A673 (cell line): Measurements from ENCODE around the gene CREBZF. TPM values are rescaled to one million over a fixed set of nuclear protein-coding genes. Genes with fewer than 3 reads are reported as not detected.

Experiments
- BruUV-seq: library from RNA; stranded (reverse); fragments of 400-500 nt; replicated peaks from 2 replicates; lab custom pipeline; 2021; lab: Mats Ljungman, UMichigan
- CTCF ChIA-PET: fragments of 300-600 bp; sonication (Branson Sonifier 250); formaldehyde crosslinking; loops from one replicate; lab custom pipeline; 2022; ENCODE audit warnings: antibody characterized with exemption; lab: Charles Lee
- POLR2A ChIA-PET: fragments of 300-600 bp; sonication (Branson Sonifier 250); formaldehyde crosslinking; loops from one replicate; lab custom pipeline; 2022; ENCODE audit warnings: antibody characterized with exemption; ENCODE audit not compliant: low non-redundant PET; lab: Charles Lee
- DNase-seq: peaks from one replicate; pipeline ENCODE4 v3.0.0-alpha.2; 2015; ENCODE audit warnings: low spot score
- H3K27ac ChIP-seq: fragments of 200-600 bp; sonication (generic); 2 replicates; pipeline ENCODE4 v1.5.1; 2016; ENCODE audit warnings: mixed run types, low read depth, mild to moderate bottlenecking, mixed read lengths, antibody characterized with exemption, low read length; ENCODE audit not compliant: poor library complexity, severe bottlenecking
- H3K27me3 ChIP-seq: fragments of 200-600 bp; sonication (generic); replicated peaks from 2 replicates; pipeline ENCODE4 v1.6.1; 2017; ENCODE audit warnings: mixed run types, low read depth, mild to moderate bottlenecking, mixed read lengths, antibody characterized with exemption, low read length; ENCODE audit not compliant: insufficient read depth, poor library complexity
- H3K36me3 ChIP-seq: fragments of 200-600 bp; sonication (generic); 2 replicates; pipeline ENCODE4 v1.6.1; 2016; ENCODE audit warnings: mixed run types, mild to moderate bottlenecking, mixed read lengths, antibody characterized with exemption, low read length; ENCODE audit not compliant: insufficient read depth, poor library complexity, severe bottlenecking
- H3K4me1 ChIP-seq: fragments of 200-600 bp; sonication (generic); 2 replicates; pipeline ENCODE4 v1.6.1; 2017; ENCODE audit warnings: mixed run types, mild to moderate bottlenecking, mixed read lengths, antibody characterized with exemption, low read length; ENCODE audit not compliant: insufficient read depth, poor library complexity, severe bottlenecking
- H3K4me3 ChIP-seq: fragments of 200-600 bp; sonication (generic); 2 replicates; pipeline ENCODE4 v1.5.1; 2016; ENCODE audit warnings: low read depth, mixed run types, mild to moderate bottlenecking, mixed read lengths, low read length; ENCODE audit not compliant: poor library complexity, severe bottlenecking
- H3K9me3 ChIP-seq: fragments of 200-600 bp; sonication (generic); 2 replicates; pipeline ENCODE4 v1.6.1; 2016; ENCODE audit warnings: mixed run types, low read depth, mild to moderate bottlenecking, mixed read lengths, antibody characterized with exemption, low read length; ENCODE audit not compliant: poor library complexity, severe bottlenecking
- EZH2 ChIP-seq: fragments of 200-600 bp; sonication (generic); IDR thresholded peaks from 2 replicates; pipeline ENCODE4 v1.6.1; 2017; ENCODE audit warnings: borderline replicate concordance, low read depth, mild to moderate bottlenecking, mixed read lengths, antibody characterized with exemption, low read length; ENCODE audit not compliant: poor library complexity, severe bottlenecking
- intact Hi-C: fragments of 100-400 bp; cut with micrococcal nuclease; formaldehyde crosslinking; loops from one replicate; pipeline ENCODE4 v1.10.0; 2022; ENCODE audit not compliant: unreplicated experiment
- total RNA-seq: library from RNA; stranded (reverse); gene quantifications from 2 replicates; pipeline ENCODE4 v1.2.3, GENCODE V29; 2021
- TF ChIP-seq, protein P1 (sequence below): fragments of 300-800, 200-600 bp; sonication (generic); conservative IDR thresholded peaks from 2 replicates; pipeline ENCODE4 v1.5.1; 2017; ENCODE audit warnings: low read depth, mild to moderate bottlenecking, antibody characterized with exemption, low read length, moderate library complexity, mixed read lengths

The CREBZF gene
- total RNA-seq, 1 experiment from 2014 or later: 76.6 TPM

DNA sequence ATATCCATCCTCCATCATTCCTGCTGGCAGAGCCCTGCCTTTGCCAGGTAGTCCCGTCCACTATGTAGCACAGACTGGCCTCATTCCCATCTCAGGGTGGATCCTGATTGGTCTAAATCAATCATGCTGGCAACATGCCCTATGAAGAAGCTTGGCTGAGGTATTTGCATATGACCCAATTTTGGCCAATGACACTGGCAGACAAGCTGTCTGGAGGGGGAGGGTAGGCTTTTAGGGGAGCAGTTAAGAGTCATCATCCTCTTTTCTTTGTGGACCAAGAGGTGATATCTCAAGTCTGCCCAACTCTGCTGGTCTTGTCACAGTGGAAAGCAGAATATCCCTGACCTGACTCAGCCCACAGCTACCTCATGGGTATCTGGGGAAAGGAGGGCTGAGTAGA, 16.0 kb upstream of the CREBZF start:
- CTCF ChIA-PET: no interaction called here
- POLR2A ChIA-PET: no interaction called here
- BruUV-seq: no TSS peak
- peaks cover 17% of the 10 kb centered on the region for H3K27me3 ChIP-seq
- no peak for TF ChIP-seq EZH2
- TF ChIP-seq, protein P1, sequence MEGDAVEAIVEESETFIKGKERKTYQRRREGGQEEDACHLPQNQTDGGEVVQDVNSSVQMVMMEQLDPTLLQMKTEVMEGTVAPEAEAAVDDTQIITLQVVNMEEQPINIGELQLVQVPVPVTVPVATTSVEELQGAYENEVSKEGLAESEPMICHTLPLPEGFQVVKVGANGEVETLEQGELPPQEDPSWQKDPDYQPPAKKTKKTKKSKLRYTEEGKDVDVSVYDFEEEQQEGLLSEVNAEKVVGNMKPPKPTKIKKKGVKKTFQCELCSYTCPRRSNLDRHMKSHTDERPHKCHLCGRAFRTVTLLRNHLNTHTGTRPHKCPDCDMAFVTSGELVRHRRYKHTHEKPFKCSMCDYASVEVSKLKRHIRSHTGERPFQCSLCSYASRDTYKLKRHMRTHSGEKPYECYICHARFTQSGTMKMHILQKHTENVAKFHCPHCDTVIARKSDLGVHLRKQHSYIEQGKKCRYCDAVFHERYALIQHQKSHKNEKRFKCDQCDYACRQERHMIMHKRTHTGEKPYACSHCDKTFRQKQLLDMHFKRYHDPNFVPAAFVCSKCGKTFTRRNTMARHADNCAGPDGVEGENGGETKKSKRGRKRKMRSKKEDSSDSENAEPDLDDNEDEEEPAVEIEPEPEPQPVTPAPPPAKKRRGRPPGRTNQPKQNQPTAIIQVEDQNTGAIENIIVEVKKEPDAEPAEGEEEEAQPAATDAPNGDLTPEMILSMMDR: no peak
- no peak overlapping the region for H3K4me3 ChIP-seq
- H3K4me1 ChIP-seq: no peaks in the 10 kb centered on the region
- H3K27ac ChIP-seq: no peak overlapping the region
- intact Hi-C loops: no loop called here
- DNase-seq: no peak
- no peaks in the 10 kb centered on the region for H3K36me3 ChIP-seq
- no peaks in the 10 kb centered on the region for H3K9me3 ChIP-seq

DNA sequence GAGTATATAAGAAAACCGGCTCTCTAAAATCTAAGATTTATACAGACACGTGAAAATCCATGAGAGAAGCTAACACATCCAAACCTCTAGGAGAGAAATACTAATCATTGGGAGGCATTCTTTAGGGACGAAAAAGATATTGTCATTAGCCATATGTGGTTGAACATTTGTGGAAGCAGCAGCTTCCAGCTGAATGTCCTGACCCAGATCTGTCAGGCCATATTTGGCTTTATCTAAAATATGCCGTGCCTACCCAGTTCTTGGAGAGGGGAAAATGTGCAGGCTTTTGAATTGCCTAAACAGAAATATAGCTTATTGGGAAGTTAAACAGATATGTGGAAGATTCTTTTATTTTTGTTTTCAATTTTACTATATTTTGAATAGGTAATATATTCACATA, 14.6 kb upstream of the CREBZF start:
- Histone ChIP-seq H3K36me3 (no peaks in the 10 kb centered on the region), H3K27ac (no peak overlapping the region), H3K4me3 (no peak overlapping the region), H3K9me3 (peaks cover 3% of the 10 kb centered on the region), H3K27me3 (peaks cover 17% of the 10 kb centered on the region), H3K4me1 (no peaks in the 10 kb centered on the region)
- intact Hi-C loops: no loop called here
- TF ChIP-seq, protein P1: no peak
- TF ChIP-seq EZH2: no peak
- ChIA-PET CTCF (no interaction called here), POLR2A (no interaction called here)
- no peak for DNase-seq
- no TSS peak for BruUV-seq

DNA sequence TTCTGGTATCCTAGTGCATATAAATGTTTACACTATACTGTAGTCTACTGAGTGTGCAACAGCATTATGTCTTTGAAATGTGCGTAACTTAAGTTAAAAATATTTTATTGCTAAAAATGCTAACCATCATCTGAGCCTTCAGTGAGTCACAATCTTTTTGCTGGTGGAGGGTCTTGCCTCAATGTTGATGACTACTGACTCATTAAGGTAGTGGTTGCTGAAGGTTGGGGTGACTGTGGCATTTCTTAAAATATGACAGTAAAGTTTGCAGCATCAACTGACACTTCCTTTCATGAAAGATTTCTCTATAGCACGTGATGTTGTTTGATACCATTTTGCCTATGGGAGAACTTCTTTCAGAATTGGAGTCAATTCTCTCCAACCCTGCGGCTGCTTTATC, 8.5 kb upstream of the CREBZF start:
- peaks cover 6% of the 10 kb centered on the region for H3K9me3 ChIP-seq
- no TSS peak for BruUV-seq
- intact Hi-C loops: no loop called here
- no peak overlapping the region for H3K27ac ChIP-seq
- no peak for DNase-seq
- peaks cover 3% of the 10 kb centered on the region for H3K27me3 ChIP-seq
- H3K4me3 ChIP-seq: no peak overlapping the region
- ChIA-PET POLR2A (no interaction called here), CTCF (no interaction called here)
- no peaks in the 10 kb centered on the region for H3K36me3 ChIP-seq
- no peaks in the 10 kb centered on the region for H3K4me1 ChIP-seq
- TF ChIP-seq, protein P1: no peak
- no peak for TF ChIP-seq EZH2
